IPS DF 6.9 (cell line): ENCODE measurements around the gene ZNF292.
"Not testable (repeated sequence)": the region's sequence is repeated elsewhere in the genome, so short reads cannot be mapped to it uniquely, and the experiment has no call there.

Experiments used
- DNase-seq: peaks from one replicate; pipeline ENCODE4 v3.0.0-alpha.2; 2013; ENCODE audit warnings: low read depth, low spot score
- H3K27ac ChIP-seq: one replicate; pipeline ENCODE4 v1.5.1; 2013; ENCODE audit warnings: low read length, control low read depth
- H3K27me3 ChIP-seq: 2 replicates; pipeline ENCODE4 v1.6.1; 2013; ENCODE audit warnings: mild to moderate bottlenecking, low read length; ENCODE audit not compliant: control insufficient read depth, insufficient read depth
- H3K36me3 ChIP-seq: 2 replicates; pipeline ENCODE4 v1.6.1; 2013; ENCODE audit warnings: low read length; ENCODE audit not compliant: control insufficient read depth, insufficient read depth
- H3K4me1 ChIP-seq: 2 replicates; pipeline ENCODE4 v1.6.1; 2013; ENCODE audit warnings: low read length; ENCODE audit not compliant: control insufficient read depth, insufficient read depth
- H3K4me3 ChIP-seq: 2 replicates; pipeline ENCODE4 v1.5.1; 2013; ENCODE audit warnings: mild to moderate bottlenecking, low read length
- H3K9me3 ChIP-seq: 2 replicates; pipeline ENCODE4 v1.6.1; 2013; ENCODE audit warnings: low read length, inconsistent platforms; ENCODE audit not compliant: control insufficient read depth, insufficient read depth
- WGBS: extraction: QIAGEN DNeasy Blood & Tissue Kit; methylation state at CpG from one replicate; pipeline ENCODE4 v1.1.7; 2013; ENCODE audit warnings: mixed read lengths, missing lambda C conversion rate; ENCODE audit not compliant: insufficient read length, insufficient coverage; 5-methylcytosine and 5-hydroxymethylcytosine counted together

The ZNF292 gene

DNA sequence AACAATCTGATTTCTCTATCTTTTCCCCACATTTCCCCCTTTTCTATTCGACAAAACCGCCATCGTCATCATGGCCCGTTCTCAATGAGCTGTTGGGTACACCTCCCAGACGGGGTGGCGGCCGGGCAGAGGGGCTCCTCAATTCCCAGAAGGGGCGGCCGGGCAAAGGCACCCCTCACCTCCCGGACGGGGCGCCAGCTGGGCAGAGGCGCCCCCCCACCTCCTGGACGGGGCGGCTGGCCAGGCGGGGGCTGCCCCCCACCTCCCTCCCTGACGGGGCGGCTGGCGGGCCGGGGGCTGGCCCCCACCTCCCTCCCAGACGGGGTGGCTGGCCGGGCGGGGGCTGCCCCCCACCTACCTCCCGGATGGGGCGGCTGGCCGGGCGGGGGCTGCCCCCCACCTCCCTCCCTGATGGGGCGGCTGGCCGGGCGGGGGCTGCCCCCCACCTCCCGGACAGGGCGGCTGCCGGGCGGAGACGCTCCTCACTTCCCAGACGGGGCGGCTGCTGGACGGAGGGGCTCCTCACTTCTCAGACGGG, 83.8 kb downstream of the ZNF292 start:
- WGBS: no CpG with 5 or more reads among the region's 39 CpGs
- H3K36me3 ChIP-seq, H3K27me3 ChIP-seq, H3K4me1 ChIP-seq, DNase-seq, H3K27ac ChIP-seq, H3K9me3 ChIP-seq, H3K4me3 ChIP-seq: not testable (repeated sequence)

DNA sequence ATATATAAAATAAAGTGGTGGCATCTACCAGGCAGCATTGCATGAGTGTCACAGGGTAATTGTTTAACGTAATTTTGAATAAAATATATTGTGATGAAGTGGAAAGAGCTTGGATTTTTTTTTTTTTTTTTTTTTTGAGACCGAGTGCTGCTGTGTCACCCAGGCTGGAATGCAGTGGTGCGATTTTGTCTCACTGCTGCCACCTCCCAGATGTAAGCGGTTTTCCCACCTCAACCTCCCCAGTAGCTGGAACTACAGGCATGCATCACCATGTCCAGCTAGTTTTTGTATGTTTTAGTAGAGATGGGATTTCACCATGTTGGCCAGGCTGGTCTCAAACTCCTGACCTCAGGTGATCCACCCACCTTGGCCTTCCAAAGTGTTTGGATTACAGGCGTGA, 85.9 kb downstream of the ZNF292 start:
- 100% methylated on average over 1 of the region's 5 CpGs for WGBS
- H3K36me3 ChIP-seq: no peaks in the 10 kb centered on the region; the same call in 1 of the 2 replicates
- H3K27me3 ChIP-seq: no peaks in the 10 kb centered on the region
- H3K4me1 ChIP-seq: no peaks in the 10 kb centered on the region
- no peak overlapping the region for H3K4me3 ChIP-seq
- no peaks in the 10 kb centered on the region for H3K9me3 ChIP-seq
- DNase-seq: no peak
- no peak overlapping the region for H3K27ac ChIP-seq

DNA sequence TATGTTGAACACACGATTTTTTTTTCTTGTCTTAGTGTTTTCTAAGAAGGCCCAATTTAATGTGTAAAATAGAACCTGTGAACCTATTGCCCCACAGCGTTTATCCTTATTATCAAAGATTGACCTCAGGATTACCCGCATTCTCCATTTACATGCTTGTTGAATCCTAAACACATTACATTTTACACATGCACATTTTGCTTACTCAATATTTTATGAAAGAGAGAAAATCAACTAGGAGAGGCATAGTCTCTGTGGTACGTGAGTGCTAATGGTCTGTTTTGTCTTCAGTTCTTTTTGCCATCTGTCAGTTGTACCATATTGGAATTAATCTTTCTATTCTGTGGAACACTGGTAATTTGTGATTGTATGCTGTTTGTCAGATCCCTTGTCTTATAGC, 86.9 kb downstream of the ZNF292 start:
- DNase-seq: no peak
- Histone ChIP-seq H3K36me3 (peaks cover 3% of the 10 kb centered on the region; the same call in 1 of the 2 replicates), H3K4me3 (no peak overlapping the region), H3K27ac (no peak overlapping the region), H3K27me3 (no peaks in the 10 kb centered on the region), H3K4me1 (no peaks in the 10 kb centered on the region), H3K9me3 (no peaks in the 10 kb centered on the region)
- WGBS: no CpG with 5 or more reads among the region's 4 CpGs

DNA sequence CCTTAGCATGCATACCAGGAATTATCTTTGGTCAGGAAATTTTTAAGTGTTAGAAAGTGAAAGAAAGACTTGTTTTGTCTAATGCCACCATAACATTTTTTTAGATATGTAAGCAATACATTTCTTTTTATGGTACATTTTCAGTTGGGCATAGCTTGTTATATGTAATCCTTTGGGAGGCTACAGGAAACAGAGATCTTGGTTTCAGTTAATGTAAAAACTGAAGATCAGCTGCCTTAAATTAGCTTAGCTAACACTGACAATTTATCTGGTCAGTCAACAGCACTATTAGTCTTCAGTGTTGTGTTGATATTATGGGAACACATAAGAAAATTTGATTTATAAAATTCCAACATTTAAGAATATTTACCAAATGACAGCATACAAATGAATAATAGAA, 88.4 kb downstream of the ZNF292 start:
- no peak overlapping the region for H3K4me3 ChIP-seq
- H3K27ac ChIP-seq: no peak overlapping the region
- H3K4me1 ChIP-seq: no peaks in the 10 kb centered on the region
- DNase-seq: no peak
- H3K9me3 ChIP-seq: no peaks in the 10 kb centered on the region
- H3K36me3 ChIP-seq: peaks cover 3% of the 10 kb centered on the region; the same call in 1 of the 2 replicates
- H3K27me3 ChIP-seq: no peaks in the 10 kb centered on the region

DNA sequence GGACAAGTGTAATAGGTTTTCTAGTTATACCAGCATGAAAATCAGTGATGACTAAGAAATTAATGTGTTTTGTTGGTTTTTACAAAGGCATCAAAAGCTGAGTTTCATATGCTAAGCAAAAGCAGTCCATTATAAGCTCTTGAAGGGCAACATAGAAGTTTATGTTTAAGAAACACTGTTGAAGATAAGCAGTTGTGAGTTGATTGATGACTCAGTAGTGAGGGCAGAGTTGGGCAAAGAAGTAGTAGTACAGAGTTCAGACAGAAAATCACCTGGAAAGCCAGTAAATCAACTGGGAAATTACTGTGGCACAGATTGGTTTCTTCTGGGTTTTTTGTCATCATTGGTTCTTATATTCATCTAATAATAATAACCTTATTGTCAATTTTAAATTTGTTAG, 89.0 kb downstream of the ZNF292 start:
- H3K4me3 ChIP-seq: no peak overlapping the region
- H3K4me1 ChIP-seq: no peaks in the 10 kb centered on the region
- no peaks in the 10 kb centered on the region for H3K9me3 ChIP-seq
- no peaks in the 10 kb centered on the region for H3K27me3 ChIP-seq
- H3K27ac ChIP-seq: no peak overlapping the region
- no peak for DNase-seq
- H3K36me3 ChIP-seq: peaks cover 3% of the 10 kb centered on the region; the same call in 1 of the 2 replicates

DNA sequence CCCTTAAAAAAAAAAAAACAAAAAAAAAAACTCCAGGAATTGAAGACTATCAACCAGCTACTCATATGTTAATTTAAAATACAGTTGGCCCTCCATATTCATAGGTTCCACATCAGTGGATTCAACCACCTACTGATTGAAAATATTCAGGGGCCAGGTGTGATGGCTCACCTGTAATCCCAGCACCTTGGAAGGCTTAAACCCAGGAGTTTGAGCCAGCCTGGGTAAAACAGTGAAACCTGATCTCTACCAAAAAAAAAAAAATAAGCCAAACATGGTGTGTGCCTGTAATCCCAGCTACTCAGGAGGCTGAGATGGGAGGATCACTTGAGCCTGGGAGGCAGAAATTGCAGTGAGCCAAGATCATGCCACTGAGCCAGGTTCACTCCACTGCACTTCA, 94.7 kb downstream of the ZNF292 start:
- no peak overlapping the region for H3K4me3 ChIP-seq
- peak; percentile 18 for DNase-seq
- no peak overlapping the region for H3K27ac ChIP-seq
- no peaks in the 10 kb centered on the region for H3K9me3 ChIP-seq
- H3K27me3 ChIP-seq: no peaks in the 10 kb centered on the region
- H3K36me3 ChIP-seq: peaks cover 8% of the 10 kb centered on the region; the same call in 1 of the 2 replicates
- H3K4me1 ChIP-seq: no peaks in the 10 kb centered on the region

DNA sequence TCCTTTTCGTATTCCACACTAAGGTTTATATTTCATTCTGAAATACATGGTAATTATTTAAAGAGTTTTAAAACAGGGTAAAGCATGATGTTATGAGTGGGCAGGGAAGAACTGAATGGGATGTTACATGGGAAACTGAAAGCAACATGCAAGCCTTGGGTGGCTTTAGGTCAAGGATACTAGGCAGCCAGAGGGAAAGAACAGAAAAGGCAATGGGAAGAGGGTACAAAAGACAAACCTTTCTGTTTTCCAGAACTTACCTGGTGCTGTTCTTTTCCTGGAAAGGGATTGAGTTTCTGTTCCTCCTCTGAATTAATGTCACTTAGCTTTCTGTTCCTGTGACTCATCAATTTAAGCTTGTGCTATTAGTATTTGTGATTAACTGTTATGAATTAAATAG, 95.9 kb downstream of the ZNF292 start:
- Histone ChIP-seq H3K36me3 (peaks cover 12% of the 10 kb centered on the region; the same call in 1 of the 2 replicates), H3K27me3 (no peaks in the 10 kb centered on the region), H3K4me1 (no peaks in the 10 kb centered on the region), H3K27ac (no peak overlapping the region), H3K4me3 (no peak overlapping the region), H3K9me3 (no peaks in the 10 kb centered on the region)
- WGBS: no CpG with 5 or more reads among the region's 1 CpG
- DNase-seq: no peak

DNA sequence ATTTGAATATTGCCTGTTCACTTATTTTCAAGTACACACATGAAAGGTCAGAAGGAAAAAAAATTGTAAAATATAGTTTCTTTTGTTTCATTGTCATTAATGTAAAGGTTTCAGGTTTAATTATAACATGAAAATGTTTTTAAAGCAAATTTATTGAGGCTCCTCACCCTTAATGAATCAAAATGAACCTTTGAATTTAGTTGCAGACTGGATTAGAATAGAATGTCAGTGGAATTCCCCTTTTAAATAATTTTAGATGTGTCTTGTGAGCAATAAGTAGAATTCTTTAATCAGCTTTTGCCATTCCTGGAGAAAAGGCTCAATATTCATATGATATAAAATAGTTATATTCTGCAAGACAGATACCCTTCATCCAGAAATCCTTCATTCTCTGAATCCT, 96.4 kb downstream of the ZNF292 start:
- Histone ChIP-seq H3K27me3 (no peaks in the 10 kb centered on the region), H3K4me3 (no peak overlapping the region), H3K27ac (no peak overlapping the region), H3K36me3 (peaks cover 13% of the 10 kb centered on the region; the same call in 1 of the 2 replicates), H3K9me3 (no peaks in the 10 kb centered on the region), H3K4me1 (no peaks in the 10 kb centered on the region)
- DNase-seq: no peak

DNA sequence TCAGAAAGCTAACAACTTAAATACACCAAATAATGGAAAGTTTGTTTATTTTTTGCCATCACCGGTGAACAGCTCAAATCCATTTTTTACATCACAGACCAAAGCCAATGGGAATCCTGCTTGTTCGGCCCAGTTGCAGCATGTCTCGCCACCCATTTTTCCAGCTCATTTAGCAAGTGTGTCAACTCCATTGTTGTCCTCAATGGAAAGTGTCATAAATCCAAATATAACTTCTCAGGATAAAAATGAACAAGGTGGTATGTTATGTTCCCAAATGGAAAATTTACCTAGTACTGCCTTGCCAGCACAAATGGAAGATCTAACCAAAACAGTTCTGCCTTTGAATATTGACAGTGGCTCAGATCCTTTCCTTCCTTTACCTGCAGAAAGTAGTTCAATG, 101.7 kb downstream of the ZNF292 start:
- Histone ChIP-seq H3K36me3 (peaks cover 14% of the 10 kb centered on the region; the same call in 1 of the 2 replicates), H3K9me3 (no peaks in the 10 kb centered on the region), H3K27ac (no peak overlapping the region), H3K4me1 (no peaks in the 10 kb centered on the region), H3K27me3 (no peaks in the 10 kb centered on the region), H3K4me3 (no peak overlapping the region)
- no CpG with 5 or more reads among the region's 3 CpGs for WGBS
- no peak for DNase-seq

DNA sequence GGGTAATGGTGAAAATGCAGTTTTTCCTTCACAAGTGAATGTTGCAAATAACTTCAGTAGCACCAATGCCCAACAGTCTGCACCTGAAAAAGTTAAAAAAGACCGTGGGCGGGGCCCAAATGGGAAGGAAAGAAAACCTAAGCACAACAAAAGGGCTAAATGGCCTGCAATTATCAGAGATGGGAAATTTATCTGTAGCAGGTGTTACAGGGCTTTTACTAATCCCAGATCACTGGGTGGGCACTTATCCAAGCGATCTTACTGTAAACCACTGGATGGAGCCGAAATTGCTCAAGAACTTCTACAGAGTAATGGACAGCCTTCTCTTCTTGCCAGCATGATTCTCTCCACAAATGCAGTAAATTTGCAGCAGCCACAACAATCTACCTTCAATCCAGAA, 102.2 kb downstream of the ZNF292 start:
- DNase-seq: no peak
- no CpG with 5 or more reads among the region's 4 CpGs for WGBS
- Histone ChIP-seq H3K27ac (no peak overlapping the region), H3K27me3 (no peaks in the 10 kb centered on the region), H3K9me3 (no peaks in the 10 kb centered on the region), H3K4me1 (no peaks in the 10 kb centered on the region), H3K4me3 (no peak overlapping the region), H3K36me3 (peaks cover 14% of the 10 kb centered on the region; the same call in 1 of the 2 replicates)

DNA sequence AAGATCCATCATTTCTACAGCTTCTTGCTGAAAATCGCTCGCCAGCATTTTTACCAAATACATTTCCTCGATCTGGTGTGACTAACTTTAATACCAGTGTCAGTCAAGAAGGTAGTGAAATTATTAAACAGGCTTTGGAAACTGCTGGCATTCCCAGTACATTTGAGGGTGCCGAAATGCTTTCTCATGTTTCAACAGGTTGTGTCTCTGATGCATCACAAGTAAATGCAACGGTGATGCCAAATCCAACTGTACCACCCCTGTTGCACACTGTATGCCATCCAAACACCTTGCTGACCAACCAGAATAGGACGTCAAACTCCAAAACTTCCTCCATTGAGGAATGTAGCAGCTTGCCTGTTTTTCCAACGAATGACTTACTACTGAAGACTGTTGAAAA, 102.6 kb downstream of the ZNF292 start:
- no peak for DNase-seq
- H3K9me3 ChIP-seq: no peaks in the 10 kb centered on the region
- H3K27ac ChIP-seq: no peak overlapping the region
- no CpG with 5 or more reads among the region's 7 CpGs for WGBS
- peaks cover 14% of the 10 kb centered on the region; the same call in 1 of the 2 replicates for H3K36me3 ChIP-seq
- no peaks in the 10 kb centered on the region for H3K4me1 ChIP-seq
- no peaks in the 10 kb centered on the region for H3K27me3 ChIP-seq
- H3K4me3 ChIP-seq: no peak overlapping the region
